HG03460 (cell line): ENCODE data around the gene GTF3C1.

ENCODE experiments used
- ATAC-seq: cut with Tn5 transposase; IDR thresholded peaks from one replicate; pipeline ENCODE4 v1.9.1; 2021; ENCODE audit not compliant: unreplicated experiment

The GTF3C1 gene

GRCh38 chr16:27522173-27522707, 27.5 kb downstream of the GTF3C1 start:
- no peak for ATAC-seq

DNA sequence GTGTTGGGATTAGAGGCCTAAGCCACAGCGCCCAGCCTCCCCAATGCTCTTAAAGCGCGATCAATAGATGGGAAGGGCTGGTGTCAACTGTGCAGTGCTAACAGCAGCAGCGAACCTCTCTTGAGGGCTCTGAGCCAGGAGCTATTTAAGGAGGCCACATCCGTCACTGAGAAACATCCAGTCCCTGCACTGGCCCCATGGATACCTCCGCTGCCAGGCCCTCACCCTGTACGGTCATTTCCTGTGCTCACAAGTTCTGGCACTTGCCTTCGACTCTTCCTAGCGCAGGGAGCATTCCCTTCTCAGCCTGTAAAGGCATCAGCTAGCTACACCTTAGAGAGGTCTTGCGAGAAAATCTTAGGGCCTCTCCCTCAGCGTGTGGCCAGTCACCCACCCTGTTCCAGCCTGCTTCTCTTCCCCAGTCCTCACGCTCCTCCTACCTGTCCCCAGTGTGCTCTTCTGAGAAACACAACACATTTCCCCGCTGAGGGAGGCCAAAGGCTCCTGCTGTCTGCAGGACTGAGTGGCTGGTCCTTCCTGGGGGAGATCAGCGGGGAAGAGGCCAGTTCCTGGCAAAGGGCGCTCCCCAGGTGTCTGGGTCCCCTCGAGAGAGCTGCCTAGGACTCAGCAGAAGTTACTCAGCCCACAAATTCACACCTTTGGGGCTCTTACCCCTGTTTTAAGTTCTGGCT, 28.6 kb downstream of the GTF3C1 start:
- no peak for ATAC-seq

DNA sequence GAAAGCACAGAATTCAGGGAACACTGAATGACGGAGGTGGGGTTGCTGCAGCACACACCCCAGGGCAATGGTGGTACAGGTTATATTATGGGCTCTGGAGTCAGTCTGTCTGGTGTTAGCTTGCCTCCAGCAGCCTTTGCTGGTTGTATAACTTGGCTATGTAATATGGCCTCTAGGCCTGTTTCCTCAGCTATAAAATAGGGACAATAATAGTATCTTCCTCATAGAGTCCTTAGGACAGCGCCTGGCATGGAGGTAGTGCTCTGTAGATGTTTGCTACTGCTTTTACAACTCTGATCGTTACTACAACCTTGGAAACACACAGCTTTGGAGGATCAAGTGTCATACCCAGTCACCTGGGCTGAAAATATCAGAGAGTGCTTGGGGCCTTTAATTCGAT, 31.5 kb downstream of the GTF3C1 start:
- no peak for ATAC-seq

DNA sequence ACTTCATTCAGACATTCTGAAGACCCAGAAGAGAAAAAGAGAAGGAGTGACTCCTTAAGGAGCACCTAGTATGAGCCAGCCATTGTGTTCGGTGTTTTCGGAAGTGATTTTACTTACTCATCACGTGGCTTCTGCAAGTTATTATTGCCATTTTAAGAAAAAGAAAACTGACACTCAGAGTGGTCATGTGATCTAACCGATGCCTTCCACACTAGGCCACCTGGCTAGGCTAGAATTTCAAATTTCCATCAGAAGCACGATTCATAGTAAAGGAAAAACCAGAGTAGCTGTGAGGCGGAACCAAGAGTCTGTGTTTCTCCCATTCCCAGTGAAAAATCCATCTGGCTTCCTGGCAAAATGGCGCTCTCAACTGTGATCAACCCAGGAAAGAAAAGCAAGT, 32.0 kb downstream of the GTF3C1 start:
- ATAC-seq = no peak

DNA sequence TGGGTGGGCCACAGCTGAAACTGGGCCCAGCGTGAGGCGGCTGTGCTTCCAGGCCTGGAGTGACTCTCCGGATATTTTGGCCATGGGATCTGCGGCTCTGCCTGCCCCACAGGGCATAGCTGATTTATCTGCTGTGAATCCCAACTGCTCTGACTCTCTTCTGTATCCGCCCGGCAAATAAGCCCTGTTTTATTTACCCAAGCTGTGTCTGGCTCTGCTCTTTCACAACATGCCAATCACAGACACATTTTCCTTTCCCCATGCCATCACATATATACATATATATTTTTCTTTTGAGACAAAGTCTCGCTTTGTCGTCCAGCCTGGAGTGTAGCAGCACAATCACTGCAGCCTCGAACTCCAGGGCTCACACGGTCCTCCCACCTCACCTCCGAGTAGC, 33.3 kb downstream of the GTF3C1 start:
- no peak for ATAC-seq

DNA sequence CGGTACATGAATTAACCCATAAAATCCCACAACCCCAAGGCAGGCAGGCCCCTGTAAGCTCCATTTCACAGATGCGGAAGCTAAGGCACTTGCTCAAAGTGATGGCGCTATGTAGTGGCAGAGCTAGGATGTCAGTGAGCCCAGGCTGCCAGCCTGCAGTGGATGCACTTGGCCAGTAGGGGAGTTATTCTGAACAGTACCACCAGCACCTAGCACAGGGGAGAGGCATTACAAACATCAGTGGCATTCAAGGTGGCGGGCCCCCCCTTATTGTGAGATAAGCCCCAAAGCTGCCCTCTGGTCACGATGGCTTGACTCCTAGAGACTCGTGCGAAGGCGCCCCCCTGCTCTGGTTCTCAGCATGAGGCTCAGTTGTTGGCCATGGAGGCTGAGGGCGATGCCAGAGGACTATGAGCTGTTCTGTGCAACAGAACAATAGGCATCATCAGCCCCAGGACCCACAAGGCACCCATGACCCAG, 33.8 kb downstream of the GTF3C1 start:
- no peak for ATAC-seq

DNA sequence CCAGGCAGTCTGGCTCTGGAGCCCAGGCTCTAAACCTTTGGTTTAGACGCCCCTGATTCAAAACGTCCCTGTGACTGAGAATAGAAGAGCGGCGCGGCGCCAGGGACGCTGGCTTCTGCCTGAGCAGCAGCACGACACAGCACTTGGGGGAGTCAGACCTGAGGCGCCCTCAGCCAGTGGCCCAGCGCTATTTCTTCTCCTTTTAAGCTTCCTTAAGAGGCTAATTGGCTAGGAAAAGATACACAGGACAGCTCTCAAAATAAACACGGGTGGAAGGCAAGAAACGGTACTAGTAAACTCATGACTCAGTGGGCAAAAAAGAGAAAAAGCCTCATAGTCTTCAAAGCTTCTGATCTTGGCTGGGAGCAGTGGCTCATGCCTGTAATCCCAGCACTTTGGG, 34.9 kb downstream of the GTF3C1 start:
- no peak for ATAC-seq

- no peak for ATAC-seq
These were observed 37.9 kb downstream of the GTF3C1 start for GRCh38 chr16:27511657-27512448.

GRCh38 chr16:27508476-27508875, 41.2 kb downstream of the GTF3C1 start:
- no peak for ATAC-seq

DNA sequence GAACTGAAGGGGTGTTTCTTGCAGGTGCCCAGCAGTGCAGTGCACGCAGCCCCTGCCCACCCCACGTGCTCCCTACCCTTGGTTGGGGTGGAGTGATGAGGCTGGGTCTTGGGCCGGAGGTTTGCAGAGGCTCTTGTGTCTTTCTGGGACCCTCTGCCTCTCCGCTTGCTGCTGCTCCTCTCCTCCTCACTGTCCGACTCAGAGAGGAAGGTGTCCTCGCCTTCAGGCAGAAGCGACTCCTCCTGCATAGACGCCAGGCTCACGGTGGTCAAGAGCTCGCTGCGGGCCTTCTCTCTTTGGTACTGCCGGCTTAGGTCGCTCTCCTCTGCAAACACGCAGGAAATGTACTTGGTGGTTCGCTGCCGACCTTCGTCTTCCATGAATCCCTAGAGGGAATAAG, 42.9 kb downstream of the GTF3C1 start:
- ATAC-seq = no peak

GRCh38 chr16:27505297-27506236, 44.1 kb downstream of the GTF3C1 start:
- no peak for ATAC-seq

- ATAC-seq = no peak
These were observed 46.1 kb downstream of the GTF3C1 start for GRCh38 chr16:27503662-27504061.

- no peak for ATAC-seq
These were observed 48.9 kb downstream of the GTF3C1 start for GRCh38 chr16:27500801-27501200.

GRCh38 chr16:27499659-27500055, 50.1 kb downstream of the GTF3C1 start:
- no peak for ATAC-seq

GRCh38 chr16:27498916-27499658, 50.6 kb downstream of the GTF3C1 start:
- ATAC-seq = no peak

GRCh38 chr16:27498031-27498825, 51.5 kb downstream of the GTF3C1 start:
- ATAC-seq = no peak

GRCh38 chr16:27495191-27495590, 54.5 kb downstream of the GTF3C1 start:
- ATAC-seq = no peak

GRCh38 chr16:27492588-27492979, 57.1 kb downstream of the GTF3C1 start:
- no peak for ATAC-seq

GRCh38 chr16:27491894-27492587, 57.7 kb downstream of the GTF3C1 start:
- no peak for ATAC-seq
